Measurements from ENCODE around the gene ARHGEF25. TPM values are rescaled to one million over a fixed set of nuclear protein-coding genes. Genes with fewer than 3 reads are reported as not detected.
"Not testable (repeated sequence)": the region's sequence is repeated elsewhere in the genome, so short reads cannot be mapped to it uniquely, and the experiment has no call there.

Gene ARHGEF25
- total RNA-seq, 1 experiment from 2014 or later = 20.9 TPM

DNA sequence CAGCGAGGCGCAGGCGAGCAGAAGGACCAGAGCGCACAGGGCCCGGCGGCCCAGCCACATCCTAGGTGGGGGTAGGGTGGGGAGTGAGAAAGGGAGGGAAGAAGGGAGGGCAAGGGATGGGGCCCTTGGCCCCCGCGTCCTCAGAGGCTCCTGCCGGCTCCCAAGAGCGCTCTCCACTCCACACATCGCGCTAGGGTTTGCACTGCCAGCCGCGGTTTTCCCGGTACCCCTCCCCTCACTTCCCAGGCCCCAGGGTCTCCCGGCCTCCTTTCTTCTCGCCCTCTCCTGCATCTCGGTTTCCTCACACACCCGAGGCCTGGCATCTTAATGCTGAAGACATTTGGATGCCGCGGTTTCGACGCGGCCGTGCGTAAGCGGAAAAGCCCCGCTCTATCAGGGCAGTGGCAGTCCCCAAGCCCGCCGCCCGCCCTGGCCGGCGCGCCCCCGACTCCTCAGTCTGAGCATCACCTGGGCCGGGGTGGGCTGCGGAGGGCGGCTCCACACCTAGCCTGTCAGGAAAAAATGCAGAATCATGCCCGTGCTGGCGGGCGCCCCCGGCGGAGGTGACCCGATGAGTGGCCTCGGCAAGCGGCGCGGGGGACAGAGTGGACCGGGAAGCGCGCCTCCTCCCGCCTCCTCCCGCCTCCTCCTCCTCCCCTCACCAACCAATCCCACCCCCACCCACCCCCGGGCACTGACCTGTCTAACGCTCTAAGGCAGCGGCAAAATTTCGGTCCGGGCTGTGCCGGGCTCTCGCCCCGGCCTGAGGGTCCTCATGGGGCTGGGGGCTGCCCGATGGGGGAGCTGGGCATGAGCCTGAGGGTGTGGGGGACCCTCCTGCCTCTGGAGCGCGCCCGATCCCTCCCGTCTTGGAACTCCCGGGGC, 21.1 kb downstream of the ARHGEF25 start:
- BruUV-seq (replicated peaks) = TSS peak; percentile 22
- no peak for TF ChIP-seq EZH2 (IDR thresholded peaks at IDR 0.05; ENCODE audit: borderline replicate concordance, low read depth, low read length, poor library complexity, severe bottlenecking)
- TF ChIP-seq, protein P1, sequence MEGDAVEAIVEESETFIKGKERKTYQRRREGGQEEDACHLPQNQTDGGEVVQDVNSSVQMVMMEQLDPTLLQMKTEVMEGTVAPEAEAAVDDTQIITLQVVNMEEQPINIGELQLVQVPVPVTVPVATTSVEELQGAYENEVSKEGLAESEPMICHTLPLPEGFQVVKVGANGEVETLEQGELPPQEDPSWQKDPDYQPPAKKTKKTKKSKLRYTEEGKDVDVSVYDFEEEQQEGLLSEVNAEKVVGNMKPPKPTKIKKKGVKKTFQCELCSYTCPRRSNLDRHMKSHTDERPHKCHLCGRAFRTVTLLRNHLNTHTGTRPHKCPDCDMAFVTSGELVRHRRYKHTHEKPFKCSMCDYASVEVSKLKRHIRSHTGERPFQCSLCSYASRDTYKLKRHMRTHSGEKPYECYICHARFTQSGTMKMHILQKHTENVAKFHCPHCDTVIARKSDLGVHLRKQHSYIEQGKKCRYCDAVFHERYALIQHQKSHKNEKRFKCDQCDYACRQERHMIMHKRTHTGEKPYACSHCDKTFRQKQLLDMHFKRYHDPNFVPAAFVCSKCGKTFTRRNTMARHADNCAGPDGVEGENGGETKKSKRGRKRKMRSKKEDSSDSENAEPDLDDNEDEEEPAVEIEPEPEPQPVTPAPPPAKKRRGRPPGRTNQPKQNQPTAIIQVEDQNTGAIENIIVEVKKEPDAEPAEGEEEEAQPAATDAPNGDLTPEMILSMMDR (conservative IDR thresholded peaks at IDR 0.05; ENCODE audit: low read depth, low read length) = no peak; the same call in 1 of the 2 replicates
- no peaks in the 10 kb centered on the region for H3K27me3 ChIP-seq (replicated peaks; ENCODE audit: insufficient read depth, low read depth, low read length, poor library complexity)
- peak overlapping the region; percentile 61 for H3K27ac ChIP-seq (ENCODE audit: low read depth, low read length, poor library complexity, severe bottlenecking)
- no peaks in the 10 kb centered on the region for H3K9me3 ChIP-seq (ENCODE audit: low read depth, low read length, poor library complexity, severe bottlenecking)
- peak overlapping the region; percentile 79 for H3K4me3 ChIP-seq (ENCODE audit: low read depth, low read length, poor library complexity, severe bottlenecking)
- CTCF ChIA-PET = interaction anchor here (0.6 to 1.7 kb wide), 6 partner anchors 9 to 173 kb away, joined by 3 to 11 read pairs (median 6); partner anchors contain the start of gene GLI1
- peaks cover 15% of the 10 kb centered on the region for H3K36me3 ChIP-seq (ENCODE audit: insufficient read depth, low read length, poor library complexity, severe bottlenecking)
- intact Hi-C loops (cut with micrococcal nuclease; ENCODE audit: unreplicated experiment) = no loop called here
- peak; percentile 53 for DNase-seq (ENCODE audit: low spot score)
- POLR2A ChIA-PET (ENCODE audit: low non-redundant PET) = no interaction called here
- H3K4me1 ChIP-seq (ENCODE audit: insufficient read depth, low read length, poor library complexity, severe bottlenecking) = peaks cover 15% of the 10 kb centered on the region

DNA sequence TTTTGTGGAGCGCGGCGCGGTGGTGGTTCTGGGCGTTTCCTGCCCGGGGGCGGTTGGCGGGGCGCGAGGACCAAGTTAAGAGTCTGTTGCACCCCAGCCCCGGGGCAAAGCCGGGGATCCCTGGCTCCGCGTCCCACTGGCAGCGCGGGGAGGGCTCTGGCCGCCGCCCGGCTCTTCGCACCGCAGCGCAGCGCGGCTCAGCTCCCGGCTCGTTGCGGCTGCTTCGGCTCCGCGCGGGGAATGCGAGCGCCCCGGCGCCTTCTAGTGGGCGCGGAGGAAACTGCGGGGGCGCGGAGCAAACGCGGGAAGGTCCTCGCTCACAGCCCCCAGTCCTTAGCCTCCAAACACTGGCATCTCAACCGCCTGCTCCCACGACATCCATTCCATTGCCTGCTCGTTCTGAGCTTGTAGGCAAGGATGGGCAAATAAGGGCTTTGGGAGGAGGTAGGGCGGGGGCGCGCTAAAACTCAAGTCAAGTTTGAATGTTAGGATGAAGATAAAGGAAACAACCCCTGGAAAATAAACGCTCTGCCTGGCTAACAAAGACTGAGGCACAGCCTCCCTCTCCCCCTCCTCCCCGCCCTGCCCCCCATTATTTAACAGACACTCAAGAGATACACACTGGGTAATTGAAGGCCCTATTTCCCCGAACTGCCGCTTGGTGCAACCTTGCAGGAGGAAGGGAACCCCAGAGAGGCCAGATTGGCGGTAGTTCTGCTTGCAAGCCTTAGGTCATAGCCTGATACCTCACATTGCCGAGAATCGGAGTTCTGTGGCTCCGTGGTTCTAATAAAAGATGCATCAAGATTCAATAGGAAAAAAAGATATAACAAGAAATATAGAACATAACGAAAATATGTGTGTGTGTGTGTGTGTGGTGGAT, 22.0 kb downstream of the ARHGEF25 start, which contains the start of gene B4GALNT1:
TSS of gene B4GALNT1 (minus strand) at position 244 of the 883 bp plus-strand sequence. CDS start 1,069 bp downstream, outside the sequence.
- BruUV-seq (replicated peaks) = no TSS peak
- POLR2A ChIA-PET (ENCODE audit: low non-redundant PET) = interaction anchor here (0.5 kb wide), 2 partner anchors 139 to 182 kb away, joined by 4 to 8 read pairs; partner anchors contain the start of gene METTL1
- intact Hi-C loops (cut with micrococcal nuclease; ENCODE audit: unreplicated experiment) = no loop called here
- Histone ChIP-seq H3K27me3 (replicated peaks; ENCODE audit: insufficient read depth, low read depth, low read length, poor library complexity) (no peaks in the 10 kb centered on the region), H3K27ac (ENCODE audit: low read depth, low read length, poor library complexity, severe bottlenecking) (peak within 1 kb of the TSS; percentile 61), H3K4me3 (ENCODE audit: low read depth, low read length, poor library complexity, severe bottlenecking) (peak within 1 kb of the TSS; percentile 79), H3K36me3 (ENCODE audit: insufficient read depth, low read length, poor library complexity, severe bottlenecking) (peaks cover 15% of the 10 kb centered on the region), H3K9me3 (ENCODE audit: low read depth, low read length, poor library complexity, severe bottlenecking) (no peaks in the 10 kb centered on the region), H3K4me1 (ENCODE audit: insufficient read depth, low read length, poor library complexity, severe bottlenecking) (peaks cover 15% of the 10 kb centered on the region)
- TF ChIP-seq EZH2 (IDR thresholded peaks at IDR 0.05; ENCODE audit: borderline replicate concordance, low read depth, low read length, poor library complexity, severe bottlenecking) = no peak
- TF ChIP-seq, protein P1 (conservative IDR thresholded peaks at IDR 0.05; ENCODE audit: low read depth, low read length) = peak; percentile 85
- peak; percentile 92 for DNase-seq (ENCODE audit: low spot score)
- CTCF ChIA-PET = interaction anchor here (0.6 to 1.2 kb wide), 5 partner anchors 8 to 174 kb away, joined by 3 to 11 read pairs (median 6); partner anchors contain the start of gene GLI1

DNA sequence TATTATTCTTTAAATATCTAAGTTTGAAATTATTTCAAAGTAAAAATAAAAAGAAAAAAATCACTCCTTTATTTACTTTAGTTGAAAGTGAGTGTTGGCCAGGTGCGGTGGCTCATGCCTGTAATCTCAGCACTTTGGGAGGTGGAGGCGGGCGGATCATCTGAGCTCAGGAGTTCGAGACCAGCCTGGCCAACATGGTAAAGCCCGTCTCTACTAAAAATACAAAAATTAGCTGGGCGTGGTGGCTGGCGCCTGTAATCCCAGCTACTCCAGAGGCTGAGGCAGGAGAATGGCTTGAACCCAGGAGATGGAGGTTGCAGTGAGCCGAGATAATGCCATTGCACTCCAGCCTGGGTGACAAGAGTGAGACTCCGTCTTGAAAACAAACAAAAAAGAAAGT, 25.5 kb downstream of the ARHGEF25 start:
- BruUV-seq (replicated peaks); H3K27ac ChIP-seq (ENCODE audit: low read depth, low read length, poor library complexity, severe bottlenecking); H3K9me3 ChIP-seq (ENCODE audit: low read depth, low read length, poor library complexity, severe bottlenecking); intact Hi-C loops (cut with micrococcal nuclease; ENCODE audit: unreplicated experiment); H3K27me3 ChIP-seq (replicated peaks; ENCODE audit: insufficient read depth, low read depth, low read length, poor library complexity); POLR2A ChIA-PET (ENCODE audit: low non-redundant PET); H3K4me3 ChIP-seq (ENCODE audit: low read depth, low read length, poor library complexity, severe bottlenecking); DNase-seq (ENCODE audit: low spot score); CTCF ChIA-PET; H3K36me3 ChIP-seq (ENCODE audit: insufficient read depth, low read length, poor library complexity, severe bottlenecking): not testable (repeated sequence)
- H3K4me1 ChIP-seq (ENCODE audit: insufficient read depth, low read length, poor library complexity, severe bottlenecking) = peaks cover 11% of the 10 kb centered on the region
